NCI-H1417 treated with DMSO at 0.1 percent for 48 hours (cell line): ENCODE measurements around the gene POLE3.
A peak's percentile ranks its signal among the peaks of the same experiment; 100 is the strongest.
"Not testable (repeated sequence)": the region's sequence is repeated elsewhere in the genome, so short reads cannot be mapped to it uniquely, and the experiment has no call there.

ENCODE experiments used
- DNase-seq: peaks from one replicate; lab custom pipeline; 2025; lab: John Stamatoyannopoulos, UW

The POLE3 gene, protein sequence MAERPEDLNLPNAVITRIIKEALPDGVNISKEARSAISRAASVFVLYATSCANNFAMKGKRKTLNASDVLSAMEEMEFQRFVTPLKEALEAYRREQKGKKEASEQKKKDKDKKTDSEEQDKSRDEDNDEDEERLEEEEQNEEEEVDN

GRCh38 chr9:113410207-113410864 lies at the start of gene POLE3, which contains the start of gene C9orf43:
TSS of gene POLE3 (minus strand) at chr9:113410675. CDS start at chr9:113410293, 382 bp downstream.
TSS of gene C9orf43 (plus strand) at chr9:113410747. CDS start at chr9:113413494, 2,747 bp downstream.
- peak; percentile 82 for DNase-seq

DNA sequence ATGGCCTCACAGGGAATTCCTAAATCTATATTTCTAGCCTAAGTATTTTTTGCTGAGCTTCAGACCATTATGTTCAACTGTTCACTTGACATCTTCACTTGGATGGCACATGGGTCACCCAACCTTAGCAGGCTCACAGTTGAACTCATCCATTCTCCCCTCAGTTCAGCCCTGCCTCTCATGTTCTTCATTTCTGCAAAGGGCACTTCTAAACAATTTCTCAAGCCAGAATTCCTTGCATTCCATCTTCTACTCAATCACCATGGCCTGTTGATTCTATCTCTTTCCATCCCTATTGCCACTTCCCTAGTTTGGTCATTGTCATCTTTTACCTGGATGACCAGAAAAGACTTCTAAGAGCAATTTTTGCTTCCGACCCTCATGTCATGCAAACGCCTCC lies 45.8 kb upstream of the POLE3 start:
- DNase-seq = no peak

- no peak for DNase-seq
These were observed 44.7 kb upstream of the POLE3 start for GRCh38 chr9:113454914-113455761.

DNA sequence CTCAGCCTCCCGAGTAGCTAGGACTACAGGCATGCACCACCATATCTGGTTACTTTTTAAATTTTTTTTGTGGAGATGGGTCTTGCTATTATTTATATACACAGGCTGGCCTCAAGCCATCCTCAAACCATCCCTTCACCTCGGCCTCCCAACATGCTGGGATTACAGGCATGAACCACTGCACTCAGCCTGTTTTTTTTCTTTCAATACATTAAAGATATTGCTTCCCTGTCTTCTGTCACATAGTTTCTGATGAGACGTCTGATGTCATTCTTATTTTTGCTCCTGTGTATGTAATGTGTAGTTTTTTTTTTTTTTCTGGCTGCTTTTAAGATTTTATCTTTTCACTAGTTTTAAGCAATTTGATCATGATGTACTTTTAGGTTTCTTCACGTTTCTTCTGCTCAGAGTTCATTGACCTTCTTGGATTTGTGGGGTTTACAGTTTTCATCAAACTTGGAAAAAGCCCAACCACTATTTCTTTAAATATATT lies 41.7 kb upstream of the POLE3 start:
- no peak for DNase-seq

DNA sequence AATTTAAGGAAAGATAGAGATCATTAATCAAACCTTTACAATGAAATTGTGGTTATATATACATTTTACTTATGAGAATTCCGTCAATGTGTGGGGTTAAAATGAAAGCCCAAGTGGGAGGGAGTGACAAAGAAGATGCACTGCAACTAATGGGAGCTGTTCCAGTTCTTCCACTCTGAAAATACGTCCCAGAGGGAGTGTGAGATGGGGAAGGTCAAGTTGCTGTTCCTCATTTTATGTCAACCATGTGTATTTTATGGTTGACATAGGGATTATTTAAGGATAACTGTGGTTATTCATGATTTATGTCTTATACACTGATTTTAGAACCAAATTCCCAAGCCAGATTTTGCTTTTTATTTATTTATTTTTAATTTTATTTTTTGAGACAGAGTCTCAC lies 38.9 kb upstream of the POLE3 start:
- DNase-seq = no peak

DNA sequence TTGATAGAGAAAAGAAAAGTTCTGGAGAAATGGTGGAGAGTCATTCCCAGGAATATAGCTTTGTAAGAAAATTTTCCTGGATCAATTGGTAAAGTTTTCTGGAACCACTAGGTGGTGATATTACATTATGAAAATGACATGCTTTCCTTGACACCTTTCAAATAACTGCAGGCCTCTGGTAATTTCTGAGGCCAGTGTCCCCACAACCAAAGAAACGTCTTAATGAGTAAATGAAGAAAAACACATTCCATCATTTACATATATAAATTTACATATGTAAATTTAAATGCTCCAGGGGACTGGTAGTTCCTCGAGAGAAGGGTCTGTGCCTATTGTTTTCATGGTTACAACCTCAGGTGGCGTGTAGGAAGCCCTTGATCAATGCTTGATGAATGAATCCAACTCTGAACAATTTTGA lies 35.9 kb upstream of the POLE3 start:
- DNase-seq = peak; percentile 50

DNA sequence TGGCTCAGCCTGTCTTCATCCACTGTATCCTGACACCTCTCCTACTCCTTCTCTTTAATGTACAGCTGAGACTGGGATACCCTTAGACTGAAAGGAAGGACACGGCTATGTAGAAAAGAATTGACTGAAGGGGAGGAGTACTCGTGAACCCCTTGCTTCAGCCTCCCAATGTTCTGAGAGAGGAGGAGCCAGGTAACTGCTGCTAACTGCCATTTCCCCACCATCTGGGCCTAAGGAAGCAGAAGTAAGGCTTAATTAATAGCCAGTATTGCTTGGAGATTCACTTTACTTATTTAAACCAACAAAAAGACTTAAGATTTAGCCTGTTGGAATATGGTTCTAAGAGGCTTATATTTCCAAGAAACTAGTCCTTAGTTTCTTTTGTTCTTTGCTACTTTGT lies 34.3 kb upstream of the POLE3 start:
- no peak for DNase-seq

GRCh38 chr9:113437716-113438115 lies 27.2 kb upstream of the POLE3 start:
- not testable (repeated sequence) for DNase-seq

GRCh38 chr9:113436728-113437515 lies 26.4 kb upstream of the POLE3 start:
- DNase-seq = no peak

GRCh38 chr9:113431191-113431590 lies 20.7 kb upstream of the POLE3 start:
- DNase-seq = no peak

- no peak for DNase-seq
These were observed 17.7 kb upstream of the POLE3 start for GRCh38 chr9:113428062-113428615.

GRCh38 chr9:113427629-113428028 lies 17.2 kb upstream of the POLE3 start:
- DNase-seq = no peak

DNA sequence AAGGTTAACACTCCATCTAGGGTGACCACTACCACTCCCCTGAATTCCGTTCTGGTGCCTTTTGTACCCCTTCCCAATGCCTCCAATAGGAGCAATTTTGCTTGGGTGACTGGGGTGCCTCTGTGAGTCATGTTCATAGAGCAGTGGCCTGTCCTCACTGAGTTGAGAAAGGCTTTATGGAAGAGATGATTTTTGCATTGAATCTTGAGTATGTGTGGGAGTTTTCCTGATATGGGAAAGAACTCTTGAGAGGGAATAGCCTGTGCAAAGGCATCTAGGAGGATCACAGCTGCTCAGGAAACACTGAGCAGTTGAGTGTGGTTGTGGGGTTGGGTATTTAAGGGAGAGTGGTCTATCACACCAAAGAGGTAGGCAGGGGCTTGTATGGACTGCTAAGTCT lies 16.2 kb upstream of the POLE3 start:
- DNase-seq = no peak

DNA sequence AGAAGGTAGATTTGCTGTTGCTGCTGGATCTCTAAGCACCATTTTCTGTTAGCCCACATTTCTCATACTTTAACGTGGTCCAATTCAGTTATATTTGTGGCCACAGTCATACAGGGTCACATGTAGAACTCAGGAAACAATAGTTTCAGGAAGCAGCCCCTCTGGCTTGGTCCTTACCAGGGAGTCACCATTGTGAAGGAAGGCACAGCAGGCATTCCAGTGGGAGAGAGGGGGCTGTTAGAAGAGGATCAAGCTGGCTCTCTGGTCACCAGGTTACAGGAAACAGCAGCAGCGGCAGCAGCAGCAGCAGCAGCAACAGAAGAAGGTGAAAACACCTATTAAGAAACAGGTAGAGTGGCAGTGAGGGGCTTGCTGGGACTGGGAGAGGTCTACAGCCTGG lies 14.6 kb upstream of the POLE3 start:
- DNase-seq = no peak

- DNase-seq = no peak
These were observed 11.3 kb upstream of the POLE3 start for GRCh38 chr9:113421726-113422125.

DNA sequence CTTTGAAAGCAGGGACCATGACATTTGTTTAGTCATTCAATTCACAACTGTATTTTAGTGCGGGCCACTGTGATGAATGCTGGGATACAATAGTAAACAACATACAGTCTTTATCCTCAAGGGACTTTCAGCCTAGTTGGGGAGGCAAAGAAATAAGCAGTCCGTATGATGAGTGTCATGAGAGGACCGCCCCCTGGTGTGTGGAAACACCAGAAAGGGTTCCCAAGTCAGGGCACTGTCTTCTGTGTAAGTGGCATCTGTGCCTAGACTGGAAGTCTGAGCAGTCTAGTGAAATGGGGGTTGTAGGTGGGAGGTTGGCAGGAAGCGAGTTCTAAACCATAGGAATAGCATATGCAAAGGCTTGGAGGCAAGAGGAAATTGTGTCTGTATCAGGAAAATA lies 6.9 kb upstream of the POLE3 start:
- no peak for DNase-seq

GRCh38 chr9:113416149-113416721 lies 5.8 kb upstream of the POLE3 start:
- DNase-seq = no peak

- DNase-seq = no peak
These were observed 630 bp downstream of the POLE3 start for GRCh38 chr9:113409883-113410206.

DNA sequence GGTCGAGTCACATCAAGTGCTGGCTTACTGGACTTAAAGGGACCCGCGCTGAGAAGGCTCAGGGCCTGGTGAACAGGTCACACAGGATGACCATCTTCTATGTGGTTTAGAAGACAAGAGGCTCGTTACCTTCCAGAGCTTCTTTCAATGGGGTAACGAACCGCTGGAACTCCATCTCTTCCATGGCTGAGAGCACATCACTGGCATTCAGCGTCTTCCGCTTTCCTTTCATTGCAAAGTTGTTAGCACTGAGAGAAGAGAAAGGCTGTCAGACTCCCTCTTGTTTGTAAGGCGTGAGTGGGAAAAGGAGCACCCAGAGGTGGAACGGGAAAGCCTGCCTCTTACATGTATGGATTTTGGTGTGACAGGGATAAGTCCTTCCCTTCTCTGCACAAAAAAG lies 994 bp downstream of the POLE3 start:
- DNase-seq = no peak

- not testable (repeated sequence) for DNase-seq
These were observed 3.5 kb downstream of the POLE3 start for GRCh38 chr9:113406873-113407511.

GRCh38 chr9:113406353-113406752 lies 4.1 kb downstream of the POLE3 start:
- not testable (repeated sequence) for DNase-seq
